ENCODE measurements around the gene FAM124A.

The FAM124A gene

DNA sequence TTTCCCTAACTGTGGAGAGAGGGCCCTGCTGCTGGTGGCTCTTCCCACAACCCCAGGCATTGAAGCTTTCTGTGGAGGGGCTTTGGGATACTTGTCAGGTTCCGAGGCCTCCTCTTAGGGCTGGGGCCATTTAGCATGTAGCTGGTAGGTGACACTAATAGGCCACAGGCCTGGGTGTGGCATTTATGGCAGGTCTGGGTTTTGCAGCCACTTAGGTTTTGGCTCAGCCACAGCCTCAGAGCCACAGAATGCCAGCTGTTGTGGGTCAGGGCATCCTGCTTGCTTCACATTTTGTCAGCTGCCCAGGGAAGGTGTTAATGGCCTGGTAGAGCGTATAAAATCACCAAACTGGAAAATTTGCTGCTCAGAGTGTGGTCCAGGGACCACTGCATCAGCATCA lies 15.7 kb downstream of the FAM124A start:
- DNase-seq, result no peak
- Mint-ChIP-seq H3K4me3 (no peak overlapping the region), H3K9me3 (peaks cover 2% of the 10 kb centered on the region), H3K36me3 (ENCODE audit: low read depth) (no peaks in the 10 kb centered on the region), H3K27me3 (ENCODE audit: low read depth, poor library complexity) (peaks cover 31% of the 10 kb centered on the region), H3K27ac (no peak overlapping the region), H3K4me1 (peaks cover 23% of the 10 kb centered on the region)
- TF ChIP-seq, protein P1, sequence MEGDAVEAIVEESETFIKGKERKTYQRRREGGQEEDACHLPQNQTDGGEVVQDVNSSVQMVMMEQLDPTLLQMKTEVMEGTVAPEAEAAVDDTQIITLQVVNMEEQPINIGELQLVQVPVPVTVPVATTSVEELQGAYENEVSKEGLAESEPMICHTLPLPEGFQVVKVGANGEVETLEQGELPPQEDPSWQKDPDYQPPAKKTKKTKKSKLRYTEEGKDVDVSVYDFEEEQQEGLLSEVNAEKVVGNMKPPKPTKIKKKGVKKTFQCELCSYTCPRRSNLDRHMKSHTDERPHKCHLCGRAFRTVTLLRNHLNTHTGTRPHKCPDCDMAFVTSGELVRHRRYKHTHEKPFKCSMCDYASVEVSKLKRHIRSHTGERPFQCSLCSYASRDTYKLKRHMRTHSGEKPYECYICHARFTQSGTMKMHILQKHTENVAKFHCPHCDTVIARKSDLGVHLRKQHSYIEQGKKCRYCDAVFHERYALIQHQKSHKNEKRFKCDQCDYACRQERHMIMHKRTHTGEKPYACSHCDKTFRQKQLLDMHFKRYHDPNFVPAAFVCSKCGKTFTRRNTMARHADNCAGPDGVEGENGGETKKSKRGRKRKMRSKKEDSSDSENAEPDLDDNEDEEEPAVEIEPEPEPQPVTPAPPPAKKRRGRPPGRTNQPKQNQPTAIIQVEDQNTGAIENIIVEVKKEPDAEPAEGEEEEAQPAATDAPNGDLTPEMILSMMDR (IDR thresholded peaks at IDR 0.05), result no peak

DNA sequence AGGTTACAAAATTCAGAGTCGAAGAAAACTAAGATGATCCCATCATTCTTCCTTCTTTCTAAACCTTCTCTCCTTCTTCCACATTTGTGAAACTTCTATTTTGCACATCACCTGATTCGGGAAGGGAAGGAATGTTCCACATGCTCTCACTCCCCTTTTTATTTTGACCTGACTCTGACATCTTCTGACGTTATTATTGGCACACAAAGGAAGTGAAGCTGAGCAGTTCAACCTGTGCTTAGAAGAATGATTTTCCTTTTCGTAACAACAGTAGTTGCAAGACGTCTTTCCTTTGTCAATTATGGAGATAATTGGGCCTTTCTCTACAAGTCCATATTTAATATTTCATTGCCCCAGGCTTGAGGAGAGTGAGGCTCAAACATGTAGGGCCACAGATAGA lies 18.0 kb downstream of the FAM124A start:
- no peaks in the 10 kb centered on the region for H3K36me3 Mint-ChIP-seq (ENCODE audit: low read depth)
- H3K4me3 Mint-ChIP-seq, result no peak overlapping the region
- DNase-seq, result no peak
- TF ChIP-seq, protein P1 (IDR thresholded peaks at IDR 0.05), result no peak
- H3K9me3 Mint-ChIP-seq, result no peaks in the 10 kb centered on the region
- H3K27me3 Mint-ChIP-seq (ENCODE audit: low read depth, poor library complexity), result peaks cover 46% of the 10 kb centered on the region
- H3K27ac Mint-ChIP-seq, result no peak overlapping the region
- peaks cover 11% of the 10 kb centered on the region for H3K4me1 Mint-ChIP-seq

DNA sequence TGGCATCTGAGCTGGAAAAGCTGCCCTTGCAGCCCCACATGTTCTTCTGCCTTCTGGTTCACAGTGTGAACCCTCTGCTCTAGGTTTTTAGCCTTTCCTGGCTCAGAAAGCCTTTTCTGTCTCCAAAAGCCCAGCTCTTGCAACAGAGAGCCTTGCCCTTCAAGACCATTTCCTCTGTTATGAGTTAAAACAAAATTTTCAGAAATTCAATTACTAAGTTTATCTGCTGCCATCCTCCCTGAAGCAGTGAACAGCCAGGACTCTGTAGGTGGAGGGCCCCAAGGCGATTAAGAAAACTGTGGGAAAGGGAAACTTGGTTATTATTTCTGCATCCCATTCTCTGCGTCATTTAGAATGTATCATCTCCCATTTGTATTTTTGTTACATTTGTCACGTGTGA lies 18.8 kb downstream of the FAM124A start:
- no peaks in the 10 kb centered on the region for H3K36me3 Mint-ChIP-seq (ENCODE audit: low read depth)
- no peaks in the 10 kb centered on the region for H3K9me3 Mint-ChIP-seq
- DNase-seq, result no peak
- peaks cover 50% of the 10 kb centered on the region for H3K27me3 Mint-ChIP-seq (ENCODE audit: low read depth, poor library complexity)
- peaks cover 10% of the 10 kb centered on the region for H3K4me1 Mint-ChIP-seq
- TF ChIP-seq, protein P1 (IDR thresholded peaks at IDR 0.05), result no peak
- no peak overlapping the region for H3K27ac Mint-ChIP-seq
- no peak overlapping the region for H3K4me3 Mint-ChIP-seq

DNA sequence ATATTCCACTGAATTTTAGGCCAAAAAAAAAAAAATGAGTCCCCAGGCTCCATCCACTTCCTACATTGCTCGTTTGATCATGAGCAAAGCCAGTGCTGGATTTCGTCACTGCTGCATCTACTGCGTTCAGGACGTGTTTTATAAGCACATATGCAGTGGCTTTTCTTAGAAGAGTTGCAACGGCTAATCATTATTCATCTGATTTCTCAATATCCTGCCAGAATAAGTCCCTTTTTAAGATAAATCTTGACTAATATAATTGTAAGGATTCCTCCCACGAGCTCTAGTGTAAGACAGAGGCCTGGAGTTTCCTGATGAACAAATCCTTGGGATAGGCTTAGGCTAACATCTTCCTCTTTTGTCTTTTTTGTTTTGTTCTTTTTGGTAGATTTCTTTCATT lies 19.5 kb downstream of the FAM124A start:
- TF ChIP-seq, protein P1 (IDR thresholded peaks at IDR 0.05), result no peak
- Mint-ChIP-seq H3K27me3 (ENCODE audit: low read depth, poor library complexity) (peaks cover 49% of the 10 kb centered on the region), H3K9me3 (no peaks in the 10 kb centered on the region), H3K36me3 (ENCODE audit: low read depth) (no peaks in the 10 kb centered on the region), H3K4me1 (peaks cover 13% of the 10 kb centered on the region), H3K27ac (no peak overlapping the region), H3K4me3 (no peak overlapping the region)
- DNase-seq, result no peak

DNA sequence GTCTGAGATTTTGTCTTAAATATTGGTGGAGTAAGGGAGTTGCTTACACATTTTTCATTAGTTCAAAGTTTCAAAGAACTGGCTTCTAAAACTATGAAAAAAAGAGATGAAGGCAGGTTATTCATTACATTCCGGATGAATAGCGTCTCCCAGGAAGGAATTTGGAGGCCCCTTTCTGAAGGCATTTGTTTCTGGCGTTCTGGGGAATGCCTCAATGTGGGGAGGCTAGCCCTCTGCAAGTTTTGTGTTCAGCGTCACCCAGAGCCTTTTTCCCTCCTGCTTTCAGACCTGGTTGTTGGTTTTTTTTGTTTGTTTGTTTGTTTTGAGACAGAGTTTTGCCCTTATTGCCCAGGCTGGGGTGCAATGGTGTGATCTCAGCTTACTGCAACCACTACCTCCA lies 21.0 kb downstream of the FAM124A start:
- Mint-ChIP-seq H3K27ac (no peak overlapping the region), H3K4me1 (peaks cover 16% of the 10 kb centered on the region), H3K27me3 (ENCODE audit: low read depth, poor library complexity) (peaks cover 49% of the 10 kb centered on the region), H3K9me3 (no peaks in the 10 kb centered on the region), H3K4me3 (no peak overlapping the region), H3K36me3 (ENCODE audit: low read depth) (no peaks in the 10 kb centered on the region)
- DNase-seq, result no peak
- TF ChIP-seq, protein P1 (IDR thresholded peaks at IDR 0.05), result no peak

DNA sequence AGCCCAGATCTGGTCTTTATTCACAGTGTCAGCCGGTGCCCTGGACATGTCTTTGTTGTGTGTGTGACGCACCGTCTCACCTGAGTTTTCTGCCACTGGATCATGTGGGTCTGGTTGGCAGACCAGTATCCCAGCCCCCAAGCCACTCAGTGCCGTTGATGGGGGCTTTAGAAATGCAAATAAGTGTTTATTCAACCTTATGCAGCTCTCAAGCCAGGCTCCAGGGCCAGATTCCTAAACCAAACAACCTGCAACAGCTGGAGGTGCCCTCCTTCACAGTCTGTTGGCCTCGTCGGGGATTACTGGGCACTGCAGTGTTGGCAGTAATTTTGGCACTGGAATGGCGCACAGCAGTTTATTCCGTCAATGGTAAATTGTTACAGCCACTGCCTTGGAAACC lies 21.6 kb downstream of the FAM124A start:
- no peak for DNase-seq
- Mint-ChIP-seq H3K4me3 (no peak overlapping the region), H3K27me3 (ENCODE audit: low read depth, poor library complexity) (peaks cover 45% of the 10 kb centered on the region), H3K4me1 (peaks cover 16% of the 10 kb centered on the region), H3K36me3 (ENCODE audit: low read depth) (no peaks in the 10 kb centered on the region), H3K27ac (no peak overlapping the region), H3K9me3 (no peaks in the 10 kb centered on the region)
- TF ChIP-seq, protein P1 (IDR thresholded peaks at IDR 0.05), result no peak

Measured in nephron progenitor cell (in vitro differentiated cells).